Body of pancreas (tissue), 4 donors: ENCODE results near the gene GOLGA6L24. TPM values are rescaled to one million over a fixed set of nuclear protein-coding genes. Genes with fewer than 3 reads are reported as not detected.
"Not testable (repeated sequence)": the region's sequence is repeated elsewhere in the genome, so short reads cannot be mapped to it uniquely, and the experiment has no call there.

Source experiments
- ATAC-seq: fragments of 150-250 bp; one replicate; pipeline ENCODE4 v1.9.1; 2016
- DNase-seq, 4 donors: peaks; one replicate each; pipeline ENCODE4 v3.0.0-alpha.2; 2019
- H3K27ac ChIP-seq, 4 donors: fragments of 200-600 bp; sonication (generic); 1 replicate in 3 of 4; 2 replicates in 1 of 4; pipeline versions ENCODE4 v1.5.1 to v1.6.1; 2016 to 2019; ENCODE audit warnings: mild to moderate bottlenecking in 1 of 4, mixed read lengths in 1 of 4, moderate library complexity in 1 of 4
- H3K27me3 ChIP-seq, 2 donors: fragments of 200-600 bp; sonication (generic); one replicate each; pipeline ENCODE4 v1.6.0; 2016; ENCODE audit warnings: mild to moderate bottlenecking in 1 of 2
- H3K36me3 ChIP-seq, 2 donors: fragments of 200-600 bp; sonication (generic); replicated peaks in 1 of 2; 2 replicates each; pipeline ENCODE4 v1.5.1; 2016; ENCODE audit warnings: low read depth in 2 of 2; ENCODE audit not compliant: insufficient read depth in 1 of 2
- H3K4me1 ChIP-seq: fragments of 200-600 bp; sonication (generic); one replicate; pipeline ENCODE4 v1.6.0; 2016
- H3K4me3 ChIP-seq, 2 donors: fragments of 200-600 bp; sonication (generic); 1 replicate in 1 of 2; 2 replicates in 1 of 2; pipeline ENCODE4 v1.5.1; 2016 to 2019
- H3K9me3 ChIP-seq, 3 donors: fragments of 200-600 bp; sonication (generic); 1 replicate in 2 of 3; 2 replicates in 1 of 3; pipeline ENCODE4 v1.5.1; 2016
- WGBS, 2 donors: methylation state at CpG; one replicate each; pipeline ENCODE4 v1.1.5; 2017; 5-methylcytosine and 5-hydroxymethylcytosine counted together
- intact Hi-C: fragments of 100-400 bp; cut with DNase I; formaldehyde crosslinking; loops from one replicate; pipeline ENCODE4 v1.15.1; 2023
- total RNA-seq, 2 donors: library from RNA; depleted of rRNA; stranded (reverse); fragments of >200 nt; gene quantifications; one replicate each; pipeline ENCODE4 v1.1.0, GENCODE V29; 2016

Gene GOLGA6L24
- not detected for total RNA-seq

- H3K9me3 ChIP-seq, DNase-seq, H3K27me3 ChIP-seq, H3K27ac ChIP-seq, ATAC-seq, H3K4me1 ChIP-seq, H3K36me3 ChIP-seq, intact Hi-C loops, H3K4me3 ChIP-seq: not testable (repeated sequence)
- no CpG with 5 or more reads among the region's 7 CpGs for WGBS, 2 donors
These were observed at the start of gene GOLGA6L24 for GRCh38 chr15:28357984-28358383. GOLGA6L24 (minus strand) TSS chr15:28358084; CDS start chr15:28358023, 61 bp downstream.

GRCh38 chr15:28402774-28403435, 45.0 kb upstream of the GOLGA6L24 start:
- H3K4me1 ChIP-seq, H3K4me3 ChIP-seq, H3K27ac ChIP-seq, H3K36me3 ChIP-seq, intact Hi-C loops, DNase-seq, H3K27me3 ChIP-seq, H3K9me3 ChIP-seq, ATAC-seq: not testable (repeated sequence)
- WGBS, 2 donors: no CpG with 5 or more reads among the region's 64 CpGs

GRCh38 chr15:28396022-28396421, 38.1 kb upstream of the GOLGA6L24 start:
- DNase-seq, H3K4me3 ChIP-seq, H3K27me3 ChIP-seq, intact Hi-C loops, H3K4me1 ChIP-seq, H3K36me3 ChIP-seq, ATAC-seq, H3K9me3 ChIP-seq, H3K27ac ChIP-seq: not testable (repeated sequence)
- no CpG with 5 or more reads among the region's 11 CpGs for WGBS, 2 donors

GRCh38 chr15:28380053-28380452, 22.2 kb upstream of the GOLGA6L24 start:
- H3K27ac ChIP-seq, H3K4me3 ChIP-seq, DNase-seq, ATAC-seq, H3K9me3 ChIP-seq, intact Hi-C loops, H3K36me3 ChIP-seq, H3K27me3 ChIP-seq, H3K4me1 ChIP-seq: not testable (repeated sequence)
- WGBS, 2 donors: 23 to 26% methylated on average over 2 to 3 of the region's 3 CpGs

GRCh38 chr15:28378364-28378763, 20.5 kb upstream of the GOLGA6L24 start, which contains the start of gene GOLGA8F:
GOLGA8F (plus strand) TSS chr15:28378664; CDS start chr15:28378762, 98 bp downstream.
- H3K36me3 ChIP-seq, H3K27ac ChIP-seq, H3K9me3 ChIP-seq, intact Hi-C loops, H3K4me1 ChIP-seq, DNase-seq, ATAC-seq, H3K27me3 ChIP-seq, H3K4me3 ChIP-seq: not testable (repeated sequence)
- WGBS, 2 donors: no CpG with 5 or more reads among the region's 8 CpGs

GRCh38 chr15:28365502-28365901, 7.6 kb upstream of the GOLGA6L24 start:
- H3K4me1 ChIP-seq, H3K27ac ChIP-seq, H3K9me3 ChIP-seq, DNase-seq, intact Hi-C loops, ATAC-seq, H3K36me3 ChIP-seq, H3K27me3 ChIP-seq, H3K4me3 ChIP-seq: not testable (repeated sequence)
- no CpG with 5 or more reads among the region's 17 CpGs for WGBS, 2 donors

GRCh38 chr15:28322129-28322588, 35.7 kb downstream of the GOLGA6L24 start, which contains the start of gene HERC2:
HERC2 (minus strand) TSS chr15:28322179; CDS start chr15:28321433, 746 bp downstream.
- DNase-seq, H3K27me3 ChIP-seq, intact Hi-C loops, H3K27ac ChIP-seq, ATAC-seq, H3K4me3 ChIP-seq, H3K9me3 ChIP-seq, H3K36me3 ChIP-seq, H3K4me1 ChIP-seq: not testable (repeated sequence)
- no CpG with 5 or more reads among the region's 52 CpGs for WGBS, 2 donors

- DNase-seq, H3K27me3 ChIP-seq, H3K4me1 ChIP-seq, intact Hi-C loops, H3K27ac ChIP-seq, ATAC-seq, H3K9me3 ChIP-seq, H3K36me3 ChIP-seq, H3K4me3 ChIP-seq: not testable (repeated sequence)
- WGBS, 2 donors: 0% methylated on average over 3 to 4 of the region's 39 CpGs
These were observed 36.4 kb downstream of the GOLGA6L24 start for GRCh38 chr15:28321358-28322078.

GRCh38 chr15:28319725-28320124, 38.2 kb downstream of the GOLGA6L24 start:
- H3K27me3 ChIP-seq, H3K4me1 ChIP-seq, H3K4me3 ChIP-seq, DNase-seq, H3K36me3 ChIP-seq, H3K9me3 ChIP-seq, H3K27ac ChIP-seq, ATAC-seq, intact Hi-C loops: not testable (repeated sequence)
- WGBS, 2 donors: 95 to 96% methylated on average over 1 of the region's 1 CpG

GRCh38 chr15:28318828-28319227, 39.1 kb downstream of the GOLGA6L24 start:
- DNase-seq, ATAC-seq, H3K27me3 ChIP-seq, H3K4me3 ChIP-seq, intact Hi-C loops, H3K4me1 ChIP-seq, H3K36me3 ChIP-seq, H3K27ac ChIP-seq, H3K9me3 ChIP-seq: not testable (repeated sequence)
- whole genome bisulfite sequencing, 2 donors: no CpG with 5 or more reads among the region's 3 CpGs

- intact Hi-C loops, DNase-seq, ATAC-seq: not testable (repeated sequence)
These were observed 39.8 kb downstream of the GOLGA6L24 start for GRCh38 chr15:28318122-28318521.

GRCh38 chr15:28316958-28317357, 40.9 kb downstream of the GOLGA6L24 start:
- H3K36me3 ChIP-seq, H3K4me3 ChIP-seq, H3K27ac ChIP-seq, intact Hi-C loops, DNase-seq, H3K9me3 ChIP-seq, ATAC-seq, H3K4me1 ChIP-seq, H3K27me3 ChIP-seq: not testable (repeated sequence)
- WGBS, 2 donors: 94 to 99% methylated on average over 7 of the region's 7 CpGs

More at GRCh38 chr15:28318122-28318521, 39.8 kb downstream of the GOLGA6L24 start:
- not testable (repeated sequence) for H3K27me3 ChIP-seq, H3K4me3 ChIP-seq, H3K36me3 ChIP-seq, H3K4me1 ChIP-seq, H3K27ac ChIP-seq, H3K9me3 ChIP-seq
- 95 to 98% methylated on average over 13 of the region's 13 CpGs for WGBS, 2 donors
